Activated naive CD8-positive, alpha-beta T cell treated with anti-CD3 and anti-CD28 coated beads, Interleukin-2, amount 10 ng/mL, durations not matched to agents 7 days and 5 days (primary cell): ENCODE measurements around the gene TAL1. TPM values are rescaled to one million over a fixed set of nuclear protein-coding genes. Genes with fewer than 3 reads are reported as not detected.
"Not testable (repeated sequence)": the region's sequence is repeated elsewhere in the genome, so short reads cannot be mapped to it uniquely, and the experiment has no call there.

Experiments
- ATAC-seq: fragments of 150-1000 bp; cut with Tn5 transposase; one replicate; pipeline ENCODE4 v1.10.0; 2021; ENCODE audit warnings: low read depth, moderate library complexity
- POLR2A ChIA-PET: fragments of 350-600 bp; sonication (Branson Sonifier 250); formaldehyde crosslinking; loops from one replicate; lab custom pipeline; 2021; ENCODE audit warnings: antibody characterized with exemption; lab: Charles Lee
- DNase-seq: peaks from one replicate; pipeline ENCODE4 v3.0.0; 2021
- H3K27ac Mint-ChIP-seq: one replicate; pipeline ENCODE4 v1.8.0; 2022; ENCODE audit warnings: mild to moderate bottlenecking, mixed read lengths
- H3K27me3 Mint-ChIP-seq: one replicate; pipeline ENCODE4 v1.8.0; 2022; ENCODE audit warnings: mild to moderate bottlenecking, moderate library complexity, mixed read lengths
- H3K36me3 Mint-ChIP-seq: one replicate; pipeline ENCODE4 v1.8.0; 2021; ENCODE audit warnings: mild to moderate bottlenecking, mixed read lengths
- H3K4me1 Mint-ChIP-seq: one replicate; pipeline ENCODE4 v1.8.0; 2021; ENCODE audit warnings: mixed read lengths
- H3K4me3 Mint-ChIP-seq: one replicate; pipeline ENCODE4 v1.8.0; 2022; ENCODE audit warnings: mild to moderate bottlenecking, moderate library complexity, mixed read lengths
- H3K9me3 Mint-ChIP-seq: one replicate; pipeline ENCODE4 v1.8.0; 2021; ENCODE audit warnings: mixed read lengths
- total RNA-seq, 2 experiments: library from RNA; stranded (reverse); gene quantifications; one replicate each; pipeline ENCODE4 v1.2.3, GENCODE V29; 2021

Gene TAL1
- total RNA-seq, 2 experiments from 2014 or later: not detected

GRCh38 chr1:47213230-47213963, 18.6 kb downstream of the TAL1 start:
- DNase-seq: no peak
- Mint-ChIP-seq H3K36me3 (no peaks in the 10 kb centered on the region), H3K4me1 (peaks cover 2% of the 10 kb centered on the region), H3K27ac (no peak overlapping the region), H3K9me3 (no peaks in the 10 kb centered on the region), H3K4me3 (no peak overlapping the region), H3K27me3 (peaks cover 5% of the 10 kb centered on the region)
- ATAC-seq: no peak
- POLR2A ChIA-PET: no interaction called here

- POLR2A ChIA-PET: interaction anchor here (0.7 kb wide), 1 partner anchor 18 kb away, joined by 3 read pairs; no protein-coding TSS in a partner anchor
- ATAC-seq (no peak), DNase-seq (no peak)
- H3K4me1 Mint-ChIP-seq: peaks cover 2% of the 10 kb centered on the region
- no peak overlapping the region for H3K4me3 Mint-ChIP-seq
- peaks cover 5% of the 10 kb centered on the region for H3K27me3 Mint-ChIP-seq
- no peak overlapping the region for H3K27ac Mint-ChIP-seq
- H3K9me3 Mint-ChIP-seq: no peaks in the 10 kb centered on the region
- H3K36me3 Mint-ChIP-seq: no peaks in the 10 kb centered on the region
Observed at GRCh38 chr1:47212636-47213229, 19.3 kb downstream of the TAL1 start.

GRCh38 chr1:47211796-47212269, 20.2 kb downstream of the TAL1 start:
- H3K36me3 Mint-ChIP-seq: no peaks in the 10 kb centered on the region

GRCh38 chr1:47210666-47211065, 21.4 kb downstream of the TAL1 start:
- Mint-ChIP-seq H3K36me3 (no peaks in the 10 kb centered on the region), H3K4me1 (peaks cover 2% of the 10 kb centered on the region), H3K9me3 (no peaks in the 10 kb centered on the region), H3K27me3 (peaks cover 8% of the 10 kb centered on the region), H3K4me3 (no peak overlapping the region), H3K27ac (no peak overlapping the region)
- POLR2A ChIA-PET: interaction anchor here (0.9 kb wide), 1 partner anchor 31 kb away, joined by 5 read pairs; no protein-coding TSS in a partner anchor
- ATAC-seq: no peak
- DNase-seq: no peak

More at GRCh38 chr1:47211796-47212269, 20.2 kb downstream of the TAL1 start:
- H3K4me3 Mint-ChIP-seq: no peak overlapping the region
- no peaks in the 10 kb centered on the region for H3K9me3 Mint-ChIP-seq
- H3K27ac Mint-ChIP-seq: no peak overlapping the region
- POLR2A ChIA-PET: no interaction called here
- no peak for DNase-seq
- peaks cover 2% of the 10 kb centered on the region for H3K4me1 Mint-ChIP-seq
- no peak for ATAC-seq
- peaks cover 5% of the 10 kb centered on the region for H3K27me3 Mint-ChIP-seq

GRCh38 chr1:47209725-47210325, 22.2 kb downstream of the TAL1 start:
- Mint-ChIP-seq H3K27me3 (peaks cover 8% of the 10 kb centered on the region), H3K4me3 (no peak overlapping the region), H3K36me3 (no peaks in the 10 kb centered on the region), H3K4me1 (peaks cover 2% of the 10 kb centered on the region), H3K9me3 (no peaks in the 10 kb centered on the region), H3K27ac (no peak overlapping the region)
- DNase-seq (no peak), ATAC-seq (no peak)
- POLR2A ChIA-PET: interaction anchor here (0.9 kb wide), 1 partner anchor 30 kb away, joined by 5 read pairs; no protein-coding TSS in a partner anchor

GRCh38 chr1:47209091-47209490, 22.9 kb downstream of the TAL1 start:
- Mint-ChIP-seq H3K27ac (no peak overlapping the region), H3K9me3 (no peaks in the 10 kb centered on the region), H3K36me3 (no peaks in the 10 kb centered on the region), H3K27me3 (peaks cover 8% of the 10 kb centered on the region), H3K4me3 (no peak overlapping the region), H3K4me1 (peaks cover 2% of the 10 kb centered on the region)
- no peak for ATAC-seq
- POLR2A ChIA-PET: no interaction called here
- no peak for DNase-seq

GRCh38 chr1:47208374-47208850, 23.6 kb downstream of the TAL1 start:
- H3K27ac Mint-ChIP-seq: no peak overlapping the region
- POLR2A ChIA-PET: no interaction called here
- ATAC-seq (no peak), DNase-seq (no peak)
- H3K36me3 Mint-ChIP-seq: no peaks in the 10 kb centered on the region
- H3K9me3 Mint-ChIP-seq: no peaks in the 10 kb centered on the region
- H3K4me1 Mint-ChIP-seq: peaks cover 2% of the 10 kb centered on the region
- no peak overlapping the region for H3K4me3 Mint-ChIP-seq
- peaks cover 14% of the 10 kb centered on the region for H3K27me3 Mint-ChIP-seq

- H3K27me3 Mint-ChIP-seq: peaks cover 19% of the 10 kb centered on the region
- H3K27ac Mint-ChIP-seq: no peak overlapping the region
- ATAC-seq (no peak), DNase-seq (no peak)
- H3K4me1 Mint-ChIP-seq: peaks cover 2% of the 10 kb centered on the region
- POLR2A ChIA-PET: no interaction called here
- peaks cover 2% of the 10 kb centered on the region for H3K9me3 Mint-ChIP-seq
- H3K4me3 Mint-ChIP-seq: no peak overlapping the region
- H3K36me3 Mint-ChIP-seq: no peaks in the 10 kb centered on the region
Observed at GRCh38 chr1:47207803-47208373, 24.1 kb downstream of the TAL1 start.

GRCh38 chr1:47205918-47206317, 26.1 kb downstream of the TAL1 start:
- no peaks in the 10 kb centered on the region for H3K36me3 Mint-ChIP-seq
- no peak for DNase-seq
- no peak for ATAC-seq
- H3K27me3 Mint-ChIP-seq: peaks cover 32% of the 10 kb centered on the region
- POLR2A ChIA-PET: no interaction called here
- H3K9me3 Mint-ChIP-seq: peaks cover 2% of the 10 kb centered on the region
- no peak overlapping the region for H3K27ac Mint-ChIP-seq
- H3K4me3 Mint-ChIP-seq: no peak overlapping the region
- H3K4me1 Mint-ChIP-seq: no peaks in the 10 kb centered on the region

- H3K4me3 Mint-ChIP-seq, ATAC-seq, H3K36me3 Mint-ChIP-seq, H3K9me3 Mint-ChIP-seq, H3K27ac Mint-ChIP-seq, DNase-seq, POLR2A ChIA-PET, H3K4me1 Mint-ChIP-seq: not testable (repeated sequence)
- peaks cover 40% of the 10 kb centered on the region for H3K27me3 Mint-ChIP-seq
Observed at GRCh38 chr1:47203504-47203903, 28.5 kb downstream of the TAL1 start.

- peaks cover 2% of the 10 kb centered on the region for H3K9me3 Mint-ChIP-seq
- peaks cover 47% of the 10 kb centered on the region for H3K27me3 Mint-ChIP-seq
- DNase-seq (no peak), ATAC-seq (no peak)
- no peaks in the 10 kb centered on the region for H3K4me1 Mint-ChIP-seq
- H3K36me3 Mint-ChIP-seq: no peaks in the 10 kb centered on the region
- H3K27ac Mint-ChIP-seq: no peak overlapping the region
- H3K4me3 Mint-ChIP-seq: no peak overlapping the region
- POLR2A ChIA-PET: no interaction called here
Observed at GRCh38 chr1:47201179-47201578, 30.8 kb downstream of the TAL1 start.

- Mint-ChIP-seq H3K9me3 (peaks cover 2% of the 10 kb centered on the region), H3K4me1 (no peaks in the 10 kb centered on the region), H3K4me3 (no peak overlapping the region), H3K27me3 (peaks cover 41% of the 10 kb centered on the region), H3K27ac (no peak overlapping the region), H3K36me3 (no peaks in the 10 kb centered on the region)
- ATAC-seq: no peak
- POLR2A ChIA-PET: no interaction called here
- DNase-seq: no peak
Observed at GRCh38 chr1:47198214-47198613, 33.8 kb downstream of the TAL1 start.

GRCh38 chr1:47196622-47197021, 35.4 kb downstream of the TAL1 start:
- peaks cover 31% of the 10 kb centered on the region for H3K27me3 Mint-ChIP-seq
- POLR2A ChIA-PET: no interaction called here
- H3K4me3 Mint-ChIP-seq: no peak overlapping the region

More at GRCh38 chr1:47196622-47197021, 35.4 kb downstream of the TAL1 start:
- ATAC-seq (no peak), DNase-seq (no peak)
- H3K27ac Mint-ChIP-seq: no peak overlapping the region
- H3K36me3 Mint-ChIP-seq: no peaks in the 10 kb centered on the region
- peaks cover 2% of the 10 kb centered on the region for H3K4me1 Mint-ChIP-seq
- H3K9me3 Mint-ChIP-seq: no peaks in the 10 kb centered on the region
